ENCODE measurements around the gene CDRT4.

Gene CDRT4

DNA sequence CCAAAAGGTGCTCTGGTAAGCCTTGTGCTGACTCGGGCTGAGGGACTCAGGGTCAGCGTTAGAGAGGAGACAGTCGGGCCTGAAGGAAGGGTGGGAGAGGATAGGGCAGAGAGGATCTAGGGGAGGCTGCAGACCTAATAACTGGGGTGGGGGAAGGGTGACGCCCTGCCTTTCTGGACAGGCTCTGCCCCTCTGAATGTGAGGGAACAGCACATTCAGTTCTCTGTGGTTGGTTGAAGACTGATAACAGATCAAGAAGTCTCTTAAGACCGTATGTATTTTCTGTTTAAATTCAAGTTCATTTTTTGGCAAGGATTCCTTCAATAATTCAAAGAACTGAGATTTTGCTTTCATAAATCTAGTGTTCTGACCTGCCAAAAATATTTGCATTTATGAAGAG is 69.8 kb downstream of the CDRT4 start:
- no peak for DNase-seq (ENCODE audit: low read depth in 1 of 2, low spot score in 1 of 2)

DNA sequence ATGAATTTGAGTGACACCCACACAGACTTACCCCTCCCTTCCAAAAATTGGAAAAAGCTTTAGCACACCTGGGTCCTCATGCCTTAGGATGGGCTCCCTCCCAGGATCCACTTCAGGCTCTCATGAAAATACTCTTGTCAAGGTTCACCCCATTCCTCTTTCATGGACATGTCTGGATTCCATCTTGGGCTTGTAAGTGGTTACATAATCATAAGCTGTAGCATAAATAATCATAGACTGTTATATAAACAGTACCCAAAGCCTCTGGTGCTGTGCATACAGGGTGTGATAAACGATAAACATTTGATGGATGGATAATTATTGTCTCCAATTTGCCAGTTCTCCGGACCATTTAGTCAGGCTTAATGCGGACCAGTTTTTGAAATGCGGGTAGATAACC is 72.3 kb downstream of the CDRT4 start:
- no peak for DNase-seq (ENCODE audit: low read depth in 1 of 2, low spot score in 1 of 2)

- no peak for DNase-seq (ENCODE audit: low read depth in 1 of 2, low spot score in 1 of 2)
Measured at GRCh38 chr17:15393414-15393813, 74.0 kb downstream of the CDRT4 start.

- DNase-seq (ENCODE audit: low read depth in 1 of 2, low spot score in 1 of 2) = no peak
Measured at GRCh38 chr17:15392326-15392741, 75.1 kb downstream of the CDRT4 start.

DNA sequence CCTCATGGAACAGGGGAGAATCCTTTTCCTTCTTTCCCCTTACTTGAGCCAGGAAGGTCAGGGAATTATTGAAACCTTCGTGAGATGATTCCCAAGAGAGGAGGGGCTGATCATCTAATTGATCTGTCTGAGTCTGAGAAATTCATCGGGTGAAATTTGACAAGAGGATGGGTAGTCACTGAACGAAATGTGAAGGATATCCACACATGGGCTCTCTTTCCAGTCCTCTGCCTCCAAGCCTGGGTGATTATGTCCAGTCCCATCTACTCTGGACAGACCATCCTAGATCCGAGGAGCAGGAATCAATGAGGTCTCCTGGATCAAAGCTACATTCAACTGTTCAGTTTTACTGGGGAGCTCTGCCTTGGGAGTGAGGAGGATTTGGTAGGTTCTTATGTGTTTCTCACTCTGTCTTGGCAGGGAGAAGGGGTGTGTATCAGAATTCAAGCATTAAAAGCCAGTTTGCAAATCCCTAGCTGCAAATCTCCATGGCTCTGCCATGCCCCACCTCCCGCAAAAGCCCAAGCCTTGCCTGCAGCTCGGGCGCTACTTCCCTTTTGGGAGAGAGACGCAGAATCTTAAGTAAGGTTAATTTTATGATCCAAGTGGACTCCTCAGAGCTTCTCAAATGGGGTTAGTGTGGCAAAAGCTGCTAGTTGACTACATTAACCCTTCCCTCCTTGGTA is 78.9 kb downstream of the CDRT4 start:
- no peak for DNase-seq (ENCODE audit: low read depth in 1 of 2, low spot score in 1 of 2)

DNA sequence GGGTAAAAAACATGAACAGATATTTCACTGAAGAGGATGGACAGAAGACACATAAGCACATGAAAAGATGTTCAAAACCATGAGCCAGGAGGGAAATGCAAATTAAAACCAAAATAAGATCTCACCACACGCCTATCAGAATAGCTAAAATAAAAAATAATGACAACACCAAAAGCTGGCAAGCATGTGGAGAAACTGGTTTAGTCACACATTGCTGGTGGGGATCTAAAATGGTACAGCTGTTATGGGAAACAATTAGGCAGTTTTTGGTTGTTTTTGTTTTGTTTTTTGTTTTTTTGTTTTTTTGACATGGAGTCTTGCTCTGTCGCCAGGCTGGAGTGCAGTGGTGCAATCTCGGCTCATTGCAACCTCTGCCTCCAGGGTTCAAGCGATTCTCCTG is 81.3 kb downstream of the CDRT4 start:
- DNase-seq (ENCODE audit: low read depth in 1 of 2, low spot score in 1 of 2) = no peak

Measured in activated CD4-positive, alpha-beta T cell treated with anti-CD3 and anti-CD28 coated beads, Interleukin-2, amount 50 U/mL, for 24 hours (primary cell).